Mesothelial cell of epicardium (in vitro differentiated cells): ENCODE results near the gene SPSB4. TPM values are rescaled to one million over a fixed set of nuclear protein-coding genes. Genes with fewer than 3 reads are reported as not detected.

ENCODE experiments used
- DNase-seq, 2 experiments: peaks; one replicate each; pipeline ENCODE4 v3.0.0; 2021; ENCODE audit warnings: low spot score in 2 of 2; ENCODE audit not compliant: unreplicated experiment in 2 of 2
- H3K27ac Mint-ChIP-seq: 2 replicates; pipeline ENCODE4 v1.8.0; 2021; ENCODE audit warnings: mixed read lengths
- H3K27me3 Mint-ChIP-seq: 2 replicates; pipeline ENCODE4 v1.8.0; 2021; ENCODE audit warnings: low read depth, mixed read lengths
- H3K36me3 Mint-ChIP-seq: 2 replicates; pipeline ENCODE4 v1.8.0; 2021; ENCODE audit warnings: mixed read lengths
- H3K4me1 Mint-ChIP-seq: 2 replicates; pipeline ENCODE4 v1.8.0; 2021; ENCODE audit warnings: mixed read lengths
- H3K4me3 Mint-ChIP-seq: 2 replicates; pipeline ENCODE4 v1.8.0; 2021; ENCODE audit warnings: mild to moderate bottlenecking, moderate library complexity, mixed read lengths
- H3K9me3 Mint-ChIP-seq: 2 replicates; pipeline ENCODE4 v1.8.0; 2021; ENCODE audit warnings: mixed read lengths
- CTCF ChIP-seq: fragments of 200-600 bp; sonication (generic); IDR thresholded peaks from one replicate; pipeline ENCODE4 v1.5.0; 2021; ENCODE audit warnings: antibody characterized with exemption; ENCODE audit not compliant: unreplicated experiment
- total RNA-seq: library from RNA; stranded (reverse); gene quantifications from 3 replicates; pipeline ENCODE4 v1.2.1, GENCODE V29; 2021

Gene SPSB4
- total RNA-seq, 1 donor from 2014 or later = 13.1 TPM

GRCh38 chr3:141125351-141125750, 74.2 kb downstream of the SPSB4 start:
- peaks cover 6% of the 10 kb centered on the region for H3K9me3 Mint-ChIP-seq
- peaks cover 6% of the 10 kb centered on the region for H3K36me3 Mint-ChIP-seq
- H3K27ac Mint-ChIP-seq = no peak overlapping the region
- H3K4me1 Mint-ChIP-seq = no peaks in the 10 kb centered on the region
- no peak for TF ChIP-seq CTCF
- no peaks in the 10 kb centered on the region for H3K27me3 Mint-ChIP-seq
- DNase-seq = no peak
- no peak overlapping the region for H3K4me3 Mint-ChIP-seq

- Mint-ChIP-seq H3K4me3 (no peak overlapping the region), H3K9me3 (peaks cover 6% of the 10 kb centered on the region), H3K27ac (no peak overlapping the region), H3K27me3 (no peaks in the 10 kb centered on the region), H3K4me1 (no peaks in the 10 kb centered on the region), H3K36me3 (peaks cover 7% of the 10 kb centered on the region)
- no peak for TF ChIP-seq CTCF
- DNase-seq = no peak
Measured at GRCh38 chr3:141126661-141127343, 75.7 kb downstream of the SPSB4 start.

- Mint-ChIP-seq H3K27me3 (no peaks in the 10 kb centered on the region), H3K36me3 (peaks cover 8% of the 10 kb centered on the region), H3K4me3 (no peak overlapping the region), H3K4me1 (no peaks in the 10 kb centered on the region), H3K9me3 (peaks cover 6% of the 10 kb centered on the region), H3K27ac (no peak overlapping the region)
- DNase-seq = no peak
- TF ChIP-seq CTCF = no peak
Measured at GRCh38 chr3:141127344-141128125, 76.4 kb downstream of the SPSB4 start.

GRCh38 chr3:141128126-141128777, 77.1 kb downstream of the SPSB4 start:
- H3K27ac Mint-ChIP-seq = no peak overlapping the region
- H3K4me1 Mint-ChIP-seq = no peaks in the 10 kb centered on the region
- TF ChIP-seq CTCF = no peak
- H3K27me3 Mint-ChIP-seq = no peaks in the 10 kb centered on the region
- no peak for DNase-seq
- H3K4me3 Mint-ChIP-seq = no peak overlapping the region
- H3K9me3 Mint-ChIP-seq = peaks cover 13% of the 10 kb centered on the region
- H3K36me3 Mint-ChIP-seq = peaks cover 15% of the 10 kb centered on the region

- H3K4me3 Mint-ChIP-seq = no peak overlapping the region
- H3K27ac Mint-ChIP-seq = no peak overlapping the region
- H3K36me3 Mint-ChIP-seq = peaks cover 15% of the 10 kb centered on the region
- no peaks in the 10 kb centered on the region for H3K27me3 Mint-ChIP-seq
- TF ChIP-seq CTCF = no peak
- peaks cover 19% of the 10 kb centered on the region for H3K9me3 Mint-ChIP-seq
- DNase-seq = no peak
- H3K4me1 Mint-ChIP-seq = no peaks in the 10 kb centered on the region
Measured at GRCh38 chr3:141129049-141129448, 77.9 kb downstream of the SPSB4 start.
